DMS53 (cell line): ENCODE results near the gene CIAO2B.

Source experiments
- DNase-seq: peaks from one replicate; lab custom pipeline; 2025; lab: John Stamatoyannopoulos, UW

Gene CIAO2B

DNA sequence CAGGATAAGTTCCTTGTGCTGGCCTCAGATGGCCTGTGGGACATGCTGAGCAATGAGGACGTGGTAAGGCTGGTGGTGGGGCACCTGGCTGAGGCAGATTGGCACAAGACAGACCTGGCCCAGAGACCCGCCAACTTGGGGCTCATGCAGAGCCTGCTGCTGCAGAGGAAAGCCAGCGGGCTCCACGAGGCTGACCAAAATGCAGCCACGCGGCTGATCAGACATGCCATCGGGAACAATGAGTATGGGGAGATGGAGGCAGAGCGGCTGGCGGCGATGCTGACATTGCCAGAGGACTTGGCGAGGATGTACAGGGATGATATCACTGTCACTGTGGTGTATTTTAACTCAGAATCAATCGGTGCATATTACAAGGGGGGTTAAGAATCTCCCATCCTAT is 48.7 kb downstream of the CIAO2B start:
- DNase-seq: no peak

DNA sequence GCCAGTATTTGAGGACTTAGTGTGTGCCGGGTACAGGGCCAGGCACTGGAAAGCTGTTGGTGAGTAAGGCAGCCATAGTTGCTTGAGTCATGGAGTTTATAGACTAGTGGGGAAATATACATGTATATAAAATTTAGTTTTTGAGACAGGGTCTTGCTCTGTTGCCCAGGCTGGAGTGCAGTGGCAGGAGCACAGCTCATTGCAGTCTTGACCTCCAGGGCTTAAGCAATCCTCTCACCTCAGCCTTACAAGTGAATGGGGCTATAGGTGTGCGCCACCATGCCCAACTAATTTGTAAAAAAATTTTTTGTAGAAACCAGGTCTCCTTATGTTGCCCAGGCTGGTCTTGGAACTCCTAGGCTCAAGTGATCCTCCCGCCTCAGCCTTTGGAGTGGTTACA is 51.5 kb downstream of the CIAO2B start:
- no peak for DNase-seq
